GM12865 (cell line): ENCODE measurements around the gene TPSG1.

ENCODE experiments used
- DNase-seq: peaks from one replicate; pipeline ENCODE4 v3.0.0; 2010; ENCODE audit warnings: low read depth
- H3K4me3 ChIP-seq: 2 replicates; pipeline ENCODE4 v1.5.1; 2011; ENCODE audit warnings: mild to moderate bottlenecking, low read depth, low read length, control low read depth
- CTCF ChIP-seq: IDR thresholded peaks from 2 replicates; pipeline ENCODE4 v1.5.1; 2011; ENCODE audit warnings: low read length, control low read depth, low read depth, inconsistent platforms; ENCODE audit not compliant: insufficient read depth; ENCODE audit errors: missing control alignments

TPSG1 gene

DNA sequence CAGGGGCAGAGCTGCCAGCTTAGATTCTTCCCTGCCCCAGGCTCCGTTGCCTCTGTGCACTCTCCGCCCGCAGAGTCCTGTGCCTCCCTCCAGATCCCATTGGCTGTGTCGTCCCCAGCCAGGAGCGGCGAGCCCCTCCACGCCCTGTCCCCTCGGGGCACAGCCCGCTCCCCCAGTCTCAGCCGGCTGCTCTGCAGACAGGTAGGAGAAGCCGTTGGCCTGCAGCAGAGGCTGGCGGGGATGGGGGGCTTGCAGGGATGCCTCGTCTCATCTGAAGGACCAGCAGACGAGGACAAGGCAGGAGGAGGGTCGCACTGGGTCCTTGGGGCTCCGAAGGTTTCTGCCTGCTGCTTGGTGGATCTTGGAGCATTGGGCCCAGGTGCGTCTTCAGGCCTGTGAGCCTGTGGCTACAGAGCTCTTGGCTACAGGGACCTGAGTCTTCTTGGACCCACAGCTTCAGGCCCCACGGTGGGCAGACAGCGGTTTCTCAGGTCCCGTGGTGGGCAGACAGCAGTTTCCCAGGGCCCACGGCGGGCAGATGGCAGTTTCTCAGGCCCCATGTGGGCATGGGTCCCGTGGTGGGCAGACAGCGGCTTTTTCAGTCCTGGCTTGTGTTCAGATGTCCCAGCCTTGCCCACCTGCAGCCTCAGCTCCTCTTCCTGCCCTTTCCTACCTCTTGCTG lies 6.0 kb downstream of the TPSG1 start:
- H3K4me3 ChIP-seq: no peak overlapping the region
- TF ChIP-seq CTCF: no peak
- no peak for DNase-seq

DNA sequence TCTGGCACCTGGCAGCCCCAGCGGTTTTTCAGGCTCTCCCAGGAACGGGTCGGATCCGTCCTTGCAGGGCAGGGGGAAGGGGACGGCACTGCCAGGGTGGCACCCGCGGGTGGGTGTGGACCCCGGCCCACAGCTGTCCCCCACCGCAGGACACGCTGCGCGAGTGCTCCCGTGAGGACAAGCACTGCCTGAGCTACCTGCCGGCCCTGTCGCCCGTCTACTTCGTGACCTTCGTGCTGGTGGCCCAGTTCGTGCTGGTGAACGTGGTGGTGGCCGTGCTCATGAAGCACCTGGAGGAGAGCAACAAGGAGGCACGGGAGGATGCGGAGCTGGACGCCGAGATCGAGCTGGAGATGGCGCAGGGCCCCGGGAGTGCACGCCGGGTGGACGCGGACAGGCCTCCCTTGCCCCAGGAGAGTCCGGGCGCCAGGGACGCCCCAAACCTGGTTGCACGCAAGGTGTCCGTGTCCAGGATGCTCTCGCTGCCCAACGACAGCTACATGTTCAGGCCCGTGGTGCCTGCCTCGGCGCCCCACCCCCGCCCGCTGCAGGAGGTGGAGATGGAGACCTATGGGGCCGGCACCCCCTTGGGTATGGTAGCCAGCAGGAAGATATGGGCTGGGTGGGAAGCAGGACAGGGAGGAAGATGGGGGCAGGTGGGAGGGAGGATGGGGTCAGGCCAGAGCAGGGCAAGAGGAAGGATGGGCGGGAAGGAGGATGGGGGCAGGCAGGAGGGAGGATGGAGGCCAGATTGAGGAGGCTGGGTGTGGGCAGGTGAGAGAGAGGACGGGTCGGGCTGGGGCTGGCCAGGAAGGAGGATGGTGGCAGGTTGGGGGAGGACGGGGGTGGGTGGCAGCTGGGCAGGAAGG lies 6.8 kb downstream of the TPSG1 start:
- no peak overlapping the region for H3K4me3 ChIP-seq
- TF ChIP-seq CTCF: no peak
- no peak for DNase-seq

- no peak for TF ChIP-seq CTCF
- DNase-seq: no peak
- no peak overlapping the region for H3K4me3 ChIP-seq
Observed at GRCh38 chr16:1217526-1217925, 7.5 kb downstream of the TPSG1 start.

DNA sequence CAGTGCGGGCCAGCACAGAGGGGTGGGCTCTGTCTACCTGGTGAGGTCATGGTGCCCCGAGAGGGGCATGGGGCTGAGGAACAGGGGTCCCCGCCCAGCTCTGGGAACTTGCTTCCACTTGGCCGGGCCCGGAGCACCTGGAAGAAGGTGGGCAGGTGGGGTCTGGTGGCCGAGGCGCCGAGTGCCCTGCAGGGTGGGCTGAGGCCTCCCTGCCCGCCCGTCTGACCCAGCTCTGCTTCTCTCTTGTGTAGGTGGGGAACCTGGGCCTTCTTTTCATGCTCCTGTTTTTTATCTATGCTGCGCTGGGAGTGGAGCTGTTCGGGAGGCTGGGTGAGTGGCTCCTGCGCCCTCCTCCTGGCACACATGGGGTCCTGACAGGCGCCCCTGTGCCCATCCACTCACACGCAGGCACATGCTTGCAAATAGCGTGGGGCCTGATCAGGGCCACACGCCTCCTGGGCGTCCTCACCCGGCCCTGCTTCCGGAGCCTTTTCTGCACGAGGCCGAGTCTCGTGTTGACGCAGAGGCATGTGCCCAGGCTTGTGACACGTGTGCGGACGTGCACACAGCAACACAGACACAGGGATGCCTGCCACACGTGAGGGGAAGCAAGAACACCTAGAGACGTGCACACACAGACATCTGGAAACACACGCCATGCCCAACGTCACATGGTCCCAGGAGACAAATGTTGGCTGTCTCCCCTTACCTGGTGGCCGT lies 8.2 kb downstream of the TPSG1 start:
- H3K4me3 ChIP-seq: no peak overlapping the region
- TF ChIP-seq CTCF: no peak
- no peak for DNase-seq

DNA sequence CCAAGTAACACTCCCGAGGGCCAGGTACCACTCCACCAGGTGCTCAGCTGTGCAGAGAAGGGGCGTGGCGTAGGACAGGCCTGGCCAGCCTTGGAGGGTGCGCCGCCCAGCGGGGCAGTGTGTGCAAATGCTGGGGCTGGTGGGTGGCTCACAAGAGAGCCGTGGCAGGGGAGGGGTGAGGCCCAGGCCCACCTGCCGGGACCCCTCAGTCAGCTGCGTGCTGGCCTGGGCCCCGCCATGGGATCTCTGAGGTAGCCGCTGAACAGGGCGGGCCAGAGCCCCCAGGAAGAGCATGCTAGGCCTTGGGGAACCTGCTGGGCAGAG lies 8.8 kb downstream of the TPSG1 start:
- DNase-seq: no peak
- no peak for TF ChIP-seq CTCF

GRCh38 chr16:1215574-1216295 lies 9.3 kb downstream of the TPSG1 start:
- TF ChIP-seq CTCF: no peak
- DNase-seq: no peak
- no peak overlapping the region for H3K4me3 ChIP-seq

More for the DNA sequence above, 8.8 kb downstream of the TPSG1 start:
- H3K4me3 ChIP-seq: no peak overlapping the region
